ENCODE data around the gene C12orf54. TPM values are rescaled to one million over a fixed set of nuclear protein-coding genes. Genes with fewer than 3 reads are reported as not detected.
A peak's percentile ranks its signal among the peaks of the same experiment; 100 is the strongest.
"Not testable (repeated sequence)": the region's sequence is repeated elsewhere in the genome, so short reads cannot be mapped to it uniquely, and the experiment has no call there.

The C12orf54 gene
- total and polyA plus RNA-seq, 7 donors, result 0.28 to 8.3 (median 1.2) TPM; not detected in 4

- no peak for DNase-seq
- intact Hi-C loops (cut with DNase I), result no loop called here
- WGBS, 2 donors, result 60 to 67% methylated on average over 4 of the region's 4 CpGs
- no peak overlapping the region for H3K27ac ChIP-seq
- H3K4me1 ChIP-seq, result no peaks in the 10 kb centered on the region
- no peak for TF ChIP-seq EP300 (IDR thresholded peaks at IDR 0.05)
- TF ChIP-seq CTCF (IDR thresholded peaks at IDR 0.05), result no peak
- TF ChIP-seq POLR2A (IDR thresholded peaks at IDR 0.05), result no peak
- TF ChIP-seq POLR2AphosphoS5 (IDR thresholded peaks at IDR 0.05), result no peak
- H3K9me3 ChIP-seq, result peaks cover 0 to 3% (median 0%) of the 10 kb centered on the region in 4 donors
- H3K36me3 ChIP-seq, result no peaks in the 10 kb centered on the region
- no peaks in the 10 kb centered on the region for H3K27me3 ChIP-seq
- H3K4me3 ChIP-seq, result no peak overlapping the region
Observed at GRCh38 chr12:48446161-48446776, 36.0 kb upstream of the C12orf54 start.

DNA sequence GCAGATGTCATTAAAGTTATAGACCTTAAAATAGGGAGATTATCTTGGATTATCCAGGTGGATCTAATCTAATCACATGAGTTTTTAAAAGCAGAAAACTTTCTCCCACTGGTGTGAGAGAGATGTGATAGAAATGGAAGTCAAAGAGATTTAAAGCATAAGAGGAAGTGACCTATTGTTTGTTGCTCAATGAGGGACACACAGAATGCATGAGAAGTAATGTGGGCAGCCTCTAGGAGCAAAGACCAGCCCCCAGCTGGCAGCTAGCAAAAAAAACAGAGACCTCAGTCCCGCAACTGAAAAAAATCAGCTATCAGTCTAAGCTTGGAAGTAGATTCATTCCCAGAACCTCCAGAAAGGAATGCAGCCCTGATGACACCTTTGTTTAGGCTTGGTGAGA, 34.5 kb upstream of the C12orf54 start:
- Histone ChIP-seq H3K36me3 (no peaks in the 10 kb centered on the region), H3K4me1 (no peaks in the 10 kb centered on the region), H3K27me3 (no peaks in the 10 kb centered on the region), H3K27ac (no peak overlapping the region), H3K4me3 (no peak overlapping the region), H3K9me3 (peaks cover 0 to 3% (median 0%) of the 10 kb centered on the region in 4 donors)
- DNase-seq, result no peak
- intact Hi-C loops (cut with DNase I), result no loop called here
- 73 to 74% methylated on average over 1 of the region's 1 CpG for WGBS, 2 donors
- TF ChIP-seq POLR2AphosphoS5 (IDR thresholded peaks at IDR 0.05), result no peak
- TF ChIP-seq POLR2A (IDR thresholded peaks at IDR 0.05), result no peak
- no peak for TF ChIP-seq EP300 (IDR thresholded peaks at IDR 0.05)
- no peak for TF ChIP-seq CTCF (IDR thresholded peaks at IDR 0.05)

GRCh38 chr12:48451372-48451771, 30.9 kb upstream of the C12orf54 start:
- peaks cover 0 to 3% (median 0%) of the 10 kb centered on the region in 4 donors for H3K9me3 ChIP-seq
- no peak for DNase-seq
- 65 to 68% methylated on average over 1 of the region's 1 CpG for WGBS, 2 donors
- H3K4me3 ChIP-seq, result no peak overlapping the region
- H3K27me3 ChIP-seq, result no peaks in the 10 kb centered on the region
- intact Hi-C loops (cut with DNase I), result loop anchor here (5.0 kb wide), 1 partner anchor 104 kb away; no protein-coding TSS in a partner anchor
- H3K36me3 ChIP-seq, result no peaks in the 10 kb centered on the region
- TF ChIP-seq POLR2AphosphoS5 (IDR thresholded peaks at IDR 0.05) (no peak), CTCF (IDR thresholded peaks at IDR 0.05) (no peak), POLR2A (IDR thresholded peaks at IDR 0.05) (no peak), EP300 (IDR thresholded peaks at IDR 0.05) (no peak)
- no peaks in the 10 kb centered on the region for H3K4me1 ChIP-seq
- H3K27ac ChIP-seq, result no peak overlapping the region

DNA sequence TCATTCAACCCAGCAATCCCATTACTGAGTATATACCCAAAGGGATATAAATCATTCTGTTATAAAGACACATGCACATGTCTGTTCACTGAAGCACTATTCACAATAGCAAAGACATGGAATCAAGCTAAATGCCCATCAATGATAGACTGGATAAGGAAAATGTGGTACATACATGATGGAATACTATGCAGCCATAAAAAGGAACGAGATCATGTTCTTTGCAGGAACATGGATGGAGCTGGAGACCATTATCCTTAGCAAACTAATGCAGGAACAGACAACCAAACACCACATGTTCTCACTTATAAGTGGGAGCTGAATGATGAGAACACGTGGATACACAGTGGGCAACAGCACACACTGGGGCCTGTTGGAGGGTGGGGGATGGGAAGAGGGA, 29.3 kb upstream of the C12orf54 start:
- WGBS, 2 donors, result 81 to 89% methylated on average over 2 of the region's 2 CpGs
- H3K9me3 ChIP-seq, H3K36me3 ChIP-seq, DNase-seq, H3K4me1 ChIP-seq, H3K4me3 ChIP-seq, H3K27me3 ChIP-seq, H3K27ac ChIP-seq: not testable (repeated sequence)
- intact Hi-C loops (cut with DNase I), result loop anchor here (5.0 kb wide), 1 partner anchor 106 kb away; no protein-coding TSS in a partner anchor

DNA sequence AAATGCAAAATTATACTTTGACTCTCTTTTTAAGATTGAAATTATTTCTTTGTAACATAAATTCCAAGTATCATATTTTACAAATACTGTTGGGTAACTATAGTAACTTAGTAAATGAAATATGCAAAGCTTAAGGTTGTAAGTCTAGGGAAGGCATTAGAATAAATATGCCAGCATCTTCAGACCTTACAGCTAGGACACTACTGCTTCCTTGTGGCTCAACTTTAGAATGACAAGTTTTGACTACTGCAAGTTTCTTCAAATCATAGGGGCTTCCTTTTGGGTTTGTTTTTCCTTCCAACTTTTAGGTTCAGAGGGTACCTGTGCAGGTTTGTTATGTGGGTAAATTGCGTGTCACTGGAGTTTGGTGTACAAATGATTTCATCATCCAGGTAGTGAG, 27.6 kb upstream of the C12orf54 start:
- Histone ChIP-seq H3K27me3 (no peaks in the 10 kb centered on the region), H3K4me3 (no peak overlapping the region), H3K9me3 (peaks cover 0 to 2% (median 0%) of the 10 kb centered on the region in 4 donors), H3K36me3 (no peaks in the 10 kb centered on the region), H3K27ac (no peak overlapping the region), H3K4me1 (no peaks in the 10 kb centered on the region)
- no peak for TF ChIP-seq POLR2A (IDR thresholded peaks at IDR 0.05)
- TF ChIP-seq CTCF (IDR thresholded peaks at IDR 0.05), result peak in 2 of 4 experiments; percentile 25 to 52
- intact Hi-C loops (cut with DNase I), result loop anchor here (5.0 kb wide), 1 partner anchor 107 kb away; no protein-coding TSS in a partner anchor
- no peak for DNase-seq
- 80 to 84% methylated on average over 1 of the region's 1 CpG for WGBS, 2 donors

Measured in sigmoid colon (tissue), 7 donors.